ENCODE measurements around the gene OTOG. TPM values are rescaled to one million over a fixed set of nuclear protein-coding genes. Genes with fewer than 3 reads are reported as not detected.

OTOG gene
- total RNA-seq, 4 donors from 2014 or later: not detected

DNA sequence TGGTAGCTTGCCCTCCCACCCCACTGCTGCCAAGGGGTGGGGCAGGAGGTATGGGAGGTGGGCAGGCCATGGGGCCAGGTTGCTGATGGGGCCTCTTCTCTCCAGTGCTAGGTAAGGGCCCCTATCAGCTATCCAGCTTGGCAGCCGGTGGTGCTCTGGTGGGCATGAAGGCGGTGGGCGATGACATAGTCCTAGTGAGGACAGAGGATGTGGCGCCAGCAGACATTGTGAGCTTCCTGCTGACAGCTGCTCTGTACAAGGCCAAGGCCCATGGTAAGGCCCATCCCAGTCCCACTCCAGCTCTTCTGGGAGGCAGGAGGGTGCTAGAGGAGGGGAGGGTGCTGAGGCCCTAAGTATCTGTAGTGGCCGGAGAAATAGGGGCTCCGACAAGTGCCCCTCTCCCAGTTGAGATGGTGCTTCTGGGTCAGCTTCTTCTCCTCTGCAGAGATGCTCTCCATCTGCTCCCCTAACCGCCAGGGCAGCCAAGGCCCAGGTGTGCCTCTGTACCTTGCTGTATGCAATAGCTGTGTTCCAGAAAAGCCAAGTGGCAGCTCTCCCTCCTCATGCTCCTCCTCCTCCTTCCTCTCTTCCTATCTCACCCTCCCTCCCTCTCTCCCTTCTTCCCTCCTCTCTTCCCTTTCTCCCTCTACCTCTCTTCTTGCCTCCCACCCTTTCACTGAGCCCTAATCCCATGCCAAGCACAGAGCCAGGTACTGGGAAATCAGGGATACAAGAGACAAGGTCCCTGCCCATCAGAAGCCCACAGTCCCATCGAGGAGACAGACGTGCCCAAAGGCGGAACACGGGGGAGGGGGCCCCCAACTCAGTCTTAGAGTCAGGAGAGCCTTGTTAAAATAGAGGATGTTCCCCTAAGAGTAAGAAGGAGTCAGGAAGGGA is 55.3 kb downstream of the OTOG start:
- TF ChIP-seq, protein P1, sequence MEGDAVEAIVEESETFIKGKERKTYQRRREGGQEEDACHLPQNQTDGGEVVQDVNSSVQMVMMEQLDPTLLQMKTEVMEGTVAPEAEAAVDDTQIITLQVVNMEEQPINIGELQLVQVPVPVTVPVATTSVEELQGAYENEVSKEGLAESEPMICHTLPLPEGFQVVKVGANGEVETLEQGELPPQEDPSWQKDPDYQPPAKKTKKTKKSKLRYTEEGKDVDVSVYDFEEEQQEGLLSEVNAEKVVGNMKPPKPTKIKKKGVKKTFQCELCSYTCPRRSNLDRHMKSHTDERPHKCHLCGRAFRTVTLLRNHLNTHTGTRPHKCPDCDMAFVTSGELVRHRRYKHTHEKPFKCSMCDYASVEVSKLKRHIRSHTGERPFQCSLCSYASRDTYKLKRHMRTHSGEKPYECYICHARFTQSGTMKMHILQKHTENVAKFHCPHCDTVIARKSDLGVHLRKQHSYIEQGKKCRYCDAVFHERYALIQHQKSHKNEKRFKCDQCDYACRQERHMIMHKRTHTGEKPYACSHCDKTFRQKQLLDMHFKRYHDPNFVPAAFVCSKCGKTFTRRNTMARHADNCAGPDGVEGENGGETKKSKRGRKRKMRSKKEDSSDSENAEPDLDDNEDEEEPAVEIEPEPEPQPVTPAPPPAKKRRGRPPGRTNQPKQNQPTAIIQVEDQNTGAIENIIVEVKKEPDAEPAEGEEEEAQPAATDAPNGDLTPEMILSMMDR (IDR thresholded peaks at IDR 0.05; ENCODE audit: low read depth): no peak

DNA sequence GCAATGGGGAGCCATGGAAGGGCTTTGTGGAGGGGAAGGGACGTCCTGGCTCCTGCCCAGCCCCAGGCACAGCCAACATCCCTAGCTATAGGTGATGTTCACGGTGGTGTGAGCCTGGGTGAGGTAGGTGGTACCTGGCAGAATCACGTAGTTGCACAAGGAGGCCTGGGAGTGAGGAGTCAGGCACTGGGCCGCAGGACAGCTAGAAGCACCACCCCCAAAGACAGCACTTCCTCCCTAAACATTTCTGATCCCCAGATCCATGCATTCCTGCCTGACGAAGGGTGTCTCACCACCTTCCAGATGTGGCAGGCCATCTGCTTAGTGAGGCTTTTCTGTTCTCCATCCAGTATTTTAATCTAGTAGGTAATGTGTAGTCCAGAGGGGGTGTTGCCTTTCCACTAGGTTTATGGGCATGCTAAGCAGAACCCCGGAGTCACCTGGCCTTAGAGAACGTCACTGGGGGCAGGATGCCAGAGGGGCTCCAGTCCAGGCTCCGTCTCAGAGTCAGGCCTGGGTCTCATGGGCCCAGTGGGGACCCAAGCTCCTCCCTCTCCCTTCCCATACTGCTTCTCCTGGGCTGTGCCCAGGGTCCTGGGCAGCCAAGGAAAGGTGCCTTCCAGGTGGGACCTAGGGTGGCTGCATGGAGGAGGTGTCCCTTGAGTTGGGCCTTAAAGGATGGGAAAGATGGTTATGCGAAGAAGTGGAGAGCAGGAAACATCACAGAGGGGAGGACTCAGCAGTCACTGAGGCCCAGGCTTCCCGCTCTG is 56.2 kb downstream of the OTOG start:
- TF ChIP-seq, protein P1 (IDR thresholded peaks at IDR 0.05; ENCODE audit: low read depth): no peak

DNA sequence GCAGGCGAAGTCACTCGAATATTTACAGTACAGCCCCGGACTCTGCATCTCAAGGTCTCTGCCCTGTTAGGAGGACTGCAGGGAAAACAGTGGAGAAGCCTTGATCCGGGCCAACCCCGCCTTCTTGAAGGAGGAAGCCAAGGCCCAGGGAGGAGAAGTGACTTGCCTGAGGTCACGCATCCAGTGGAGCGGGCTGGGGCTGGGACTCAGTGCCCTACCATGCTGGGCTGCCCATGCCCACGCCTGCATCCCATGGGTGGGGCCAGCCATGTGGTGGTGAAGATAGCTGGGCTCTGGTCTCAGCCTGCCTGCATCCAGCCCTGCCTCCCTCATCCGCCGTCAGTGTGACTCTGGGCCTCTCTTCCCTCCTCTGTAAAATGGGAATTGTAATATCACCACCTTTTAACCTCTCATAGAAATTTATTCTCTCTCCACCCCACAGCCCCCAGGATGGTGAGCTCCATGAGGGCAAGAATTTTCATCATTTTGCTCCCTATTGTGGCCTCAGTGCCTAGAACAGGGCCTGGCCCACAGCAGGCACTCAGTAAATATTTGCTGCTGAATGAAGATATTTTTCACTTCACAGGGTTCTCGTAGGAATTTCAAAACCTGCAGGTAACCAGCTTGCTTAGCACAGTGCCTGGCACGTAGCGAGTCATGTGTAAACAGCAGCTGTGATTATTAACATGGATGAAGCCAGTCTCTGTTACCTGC is 57.3 kb downstream of the OTOG start:
- TF ChIP-seq, protein P1 (IDR thresholded peaks at IDR 0.05; ENCODE audit: low read depth): no peak

DNA sequence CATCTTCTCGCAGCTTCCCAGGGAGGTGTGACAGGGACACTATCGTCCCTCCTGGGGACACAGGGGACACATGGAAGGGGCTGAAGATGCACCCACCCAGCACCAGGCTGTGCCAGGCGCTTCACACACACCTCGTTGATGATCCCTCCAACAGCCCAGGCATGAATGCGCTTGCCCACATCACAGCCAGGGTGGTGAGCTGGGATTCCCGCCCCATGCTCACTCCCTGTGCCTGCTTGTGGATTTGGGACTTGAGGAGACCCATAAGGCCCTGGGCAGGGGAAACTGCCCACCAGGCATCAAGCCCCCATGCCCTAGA is 57.8 kb downstream of the OTOG start:
- TF ChIP-seq, protein P1 (IDR thresholded peaks at IDR 0.05; ENCODE audit: low read depth): no peak

DNA sequence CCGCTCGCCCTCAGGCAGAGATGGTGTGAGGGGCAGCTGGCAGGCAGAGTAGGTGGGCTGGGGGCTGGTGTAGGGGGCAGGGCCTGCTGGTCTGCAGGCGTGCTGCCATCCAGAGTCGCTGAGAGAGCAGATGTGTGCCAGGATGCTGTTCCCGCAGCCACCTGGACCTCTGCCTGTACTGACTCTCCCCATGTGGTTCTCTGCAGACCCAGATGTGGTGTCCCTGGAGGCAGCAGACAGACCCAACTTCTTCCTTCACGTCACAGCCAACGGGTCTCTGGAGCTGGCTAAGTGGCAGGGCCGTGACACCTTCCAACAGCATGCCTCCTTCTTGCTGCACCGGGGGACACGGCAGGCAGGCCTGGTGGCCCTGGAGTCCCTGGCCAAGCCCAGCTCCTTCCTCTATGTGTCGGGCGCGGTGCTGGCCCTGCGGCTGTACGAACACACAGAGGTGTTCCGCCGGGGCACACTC is 58.6 kb downstream of the OTOG start:
- TF ChIP-seq, protein P1 (IDR thresholded peaks at IDR 0.05; ENCODE audit: low read depth): no peak

DNA sequence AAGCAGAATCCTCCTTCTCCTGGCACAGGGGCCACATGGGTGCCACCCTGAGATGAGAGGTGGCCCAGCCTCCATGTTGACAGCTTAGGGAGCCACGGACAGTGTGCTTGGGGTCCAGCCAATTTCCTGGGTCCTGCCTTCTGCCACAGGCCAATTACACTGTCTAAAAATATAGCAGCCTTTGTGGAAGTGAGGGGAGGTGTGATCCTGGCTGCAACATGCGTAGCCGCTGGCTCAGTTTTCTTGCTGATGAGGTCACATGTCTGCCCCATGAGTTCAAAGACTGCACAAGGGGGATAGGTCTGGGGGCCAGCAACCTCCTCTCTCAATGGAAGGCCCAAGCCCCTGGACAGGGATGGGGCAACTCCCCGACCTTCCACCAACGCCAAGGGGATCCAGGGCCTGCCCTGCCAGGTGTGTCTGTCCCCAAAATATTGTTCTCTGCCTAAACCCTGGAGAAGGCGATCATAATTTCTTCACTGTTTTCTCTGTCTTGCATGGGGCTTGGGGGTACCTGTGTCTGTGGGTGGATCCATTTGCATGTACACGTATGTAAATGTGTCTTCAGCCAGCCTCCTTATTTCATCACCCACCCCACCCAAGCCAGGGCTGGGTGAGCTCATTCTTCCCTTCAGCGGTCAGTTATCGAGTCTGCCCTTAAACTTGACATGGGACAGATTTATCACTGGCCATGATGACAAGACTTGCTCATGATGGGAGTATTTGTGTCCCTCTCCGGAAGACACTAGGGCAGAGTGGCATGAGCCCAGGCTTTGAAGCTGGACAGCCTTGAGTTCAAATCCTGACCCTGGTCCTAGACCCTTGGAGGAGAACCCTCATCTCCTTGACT is 59.4 kb downstream of the OTOG start:
- TF ChIP-seq, protein P1 (IDR thresholded peaks at IDR 0.05; ENCODE audit: low read depth): no peak

Data from subcutaneous adipose tissue (tissue), 4 donors.